ENCODE data around the gene ZNF385B. TPM values are rescaled to one million over a fixed set of nuclear protein-coding genes. Genes with fewer than 3 reads are reported as not detected.

Gene ZNF385B
- total RNA-seq, 3 donors from 2014 or later (not counting 1 experiment from before 2014, with no cell fraction given), result 0.54 TPM; not detected in 2

DNA sequence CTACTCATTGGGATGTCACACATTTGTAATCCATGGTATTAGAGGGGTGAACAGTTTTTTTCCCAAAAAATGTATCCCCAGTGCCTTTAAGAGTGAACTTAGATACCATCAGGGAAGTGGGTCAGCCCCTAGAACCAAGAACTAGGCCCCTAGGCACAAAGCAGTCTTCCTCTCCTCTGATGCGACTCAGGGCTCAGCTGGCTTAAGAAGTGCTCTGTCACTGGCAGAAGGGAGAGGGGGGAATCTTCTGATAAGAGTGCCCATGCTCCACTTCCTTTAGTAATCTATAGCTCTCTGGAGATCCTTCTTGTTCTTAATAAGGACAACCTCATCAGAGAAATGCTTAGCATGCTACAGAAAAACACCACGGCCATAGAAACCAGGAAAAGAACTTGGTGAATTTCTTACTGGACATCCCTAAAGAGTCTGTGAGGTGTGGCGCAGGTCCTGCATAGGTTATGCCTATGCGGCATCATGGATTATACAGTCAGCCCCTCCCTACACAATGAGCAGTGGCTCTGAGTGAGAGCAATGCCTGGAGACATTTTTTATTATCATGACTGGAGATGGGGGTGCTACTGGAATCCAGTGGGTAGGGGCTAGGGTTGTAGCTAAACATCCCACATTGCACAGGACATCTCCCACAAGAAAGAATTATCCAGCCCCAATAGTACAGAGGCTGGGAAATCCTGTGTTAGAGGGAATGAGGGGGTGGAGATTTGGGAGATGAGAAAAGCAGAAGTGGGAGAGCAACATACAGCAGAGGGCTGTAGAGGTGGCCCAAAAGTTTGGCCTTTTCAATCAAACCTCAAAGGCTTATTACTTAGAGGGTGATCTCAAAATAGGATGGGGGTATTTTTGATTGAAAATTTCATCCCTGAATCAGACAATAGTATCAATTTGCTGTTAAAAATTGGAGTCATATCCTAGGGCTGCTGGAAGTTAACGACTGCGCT, 21.7 kb upstream of the ZNF385B start:
- H3K27ac ChIP-seq (ENCODE audit: low read length), result no peak overlapping the region
- Mint-ChIP-seq H3K4me1 (no peaks in the 10 kb centered on the region), H3K36me3 (peaks cover 5% of the 10 kb centered on the region), H3K9me3 (peaks cover 0 to 4% of the 10 kb centered on the region in 2 donors), H3K4me3 (no peak overlapping the region), H3K27me3 (ENCODE audit: low read depth in 2 of 2) (peaks cover 0 to 3% of the 10 kb centered on the region in 2 donors), H3K27ac (no peak overlapping the region)
- H3K36me3 ChIP-seq (ENCODE audit: control insufficient read depth, insufficient read depth, low read length), result no peaks in the 10 kb centered on the region
- 91% methylated on average over 6 of the region's 6 CpGs for WGBS (ENCODE audit: insufficient coverage)
- no peaks in the 10 kb centered on the region for H3K9me3 ChIP-seq (ENCODE audit: control insufficient read depth, insufficient read depth, low read length)
- ATAC-seq (no peak), DNase-seq (no peak)
- H3K4me3 ChIP-seq (ENCODE audit: low read length), result no peak overlapping the region
- no peaks in the 10 kb centered on the region for H3K27me3 ChIP-seq (ENCODE audit: control insufficient read depth, insufficient read depth, low read length)
- TF ChIP-seq, protein P1, sequence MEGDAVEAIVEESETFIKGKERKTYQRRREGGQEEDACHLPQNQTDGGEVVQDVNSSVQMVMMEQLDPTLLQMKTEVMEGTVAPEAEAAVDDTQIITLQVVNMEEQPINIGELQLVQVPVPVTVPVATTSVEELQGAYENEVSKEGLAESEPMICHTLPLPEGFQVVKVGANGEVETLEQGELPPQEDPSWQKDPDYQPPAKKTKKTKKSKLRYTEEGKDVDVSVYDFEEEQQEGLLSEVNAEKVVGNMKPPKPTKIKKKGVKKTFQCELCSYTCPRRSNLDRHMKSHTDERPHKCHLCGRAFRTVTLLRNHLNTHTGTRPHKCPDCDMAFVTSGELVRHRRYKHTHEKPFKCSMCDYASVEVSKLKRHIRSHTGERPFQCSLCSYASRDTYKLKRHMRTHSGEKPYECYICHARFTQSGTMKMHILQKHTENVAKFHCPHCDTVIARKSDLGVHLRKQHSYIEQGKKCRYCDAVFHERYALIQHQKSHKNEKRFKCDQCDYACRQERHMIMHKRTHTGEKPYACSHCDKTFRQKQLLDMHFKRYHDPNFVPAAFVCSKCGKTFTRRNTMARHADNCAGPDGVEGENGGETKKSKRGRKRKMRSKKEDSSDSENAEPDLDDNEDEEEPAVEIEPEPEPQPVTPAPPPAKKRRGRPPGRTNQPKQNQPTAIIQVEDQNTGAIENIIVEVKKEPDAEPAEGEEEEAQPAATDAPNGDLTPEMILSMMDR (IDR thresholded peaks at IDR 0.05), result no peak
- H3K4me1 ChIP-seq (ENCODE audit: control insufficient read depth, insufficient read depth, low read length), result no peaks in the 10 kb centered on the region
- intact Hi-C loops (cut with micrococcal nuclease), result no loop called here

DNA sequence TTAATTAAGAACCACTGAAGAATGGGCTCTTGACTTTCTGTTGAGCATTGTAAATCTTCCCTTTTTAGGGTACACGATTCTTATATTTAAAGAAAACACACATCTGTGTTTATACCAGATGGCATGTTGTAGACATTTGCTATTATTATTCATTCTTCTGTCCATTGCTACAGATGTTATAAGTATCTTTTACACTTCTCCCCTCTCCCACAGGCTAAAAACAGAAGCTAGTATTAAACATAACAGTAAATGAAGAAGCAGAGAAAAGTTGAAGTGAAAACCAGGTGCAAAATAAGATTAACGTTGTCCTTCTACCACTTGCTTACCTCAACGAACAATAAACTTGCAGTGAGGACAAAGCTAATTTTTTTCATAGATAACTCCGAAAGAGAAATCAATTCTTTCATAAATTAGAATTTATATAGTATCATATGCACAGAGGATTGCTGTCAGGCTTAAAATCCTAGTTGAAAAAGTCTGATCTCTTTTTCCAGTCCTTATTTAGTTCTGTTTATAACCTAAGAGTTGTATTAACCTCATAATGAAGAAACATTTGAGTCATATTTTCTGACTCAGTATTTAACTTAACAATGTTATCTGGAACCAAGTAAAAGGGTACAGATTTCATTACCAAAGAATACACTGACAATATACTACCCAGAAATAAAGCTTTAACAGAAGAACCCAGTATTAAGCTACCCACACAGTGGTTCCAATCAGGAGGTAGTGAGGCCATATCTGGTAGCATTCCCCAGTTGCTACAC, 16.4 kb upstream of the ZNF385B start:
- ATAC-seq, result no peak
- WGBS (ENCODE audit: insufficient coverage), result no CpG with 5 or more reads among the region's 4 CpGs
- no peaks in the 10 kb centered on the region for H3K4me1 ChIP-seq (ENCODE audit: control insufficient read depth, insufficient read depth, low read length)
- H3K27me3 Mint-ChIP-seq (ENCODE audit: low read depth in 2 of 2), result peaks cover 0 to 3% of the 10 kb centered on the region in 2 donors
- H3K36me3 ChIP-seq (ENCODE audit: control insufficient read depth, insufficient read depth, low read length), result no peaks in the 10 kb centered on the region
- H3K4me3 Mint-ChIP-seq, result no peak overlapping the region
- H3K9me3 ChIP-seq (ENCODE audit: control insufficient read depth, insufficient read depth, low read length), result no peaks in the 10 kb centered on the region
- no peaks in the 10 kb centered on the region for H3K4me1 Mint-ChIP-seq
- no peak for DNase-seq
- no peak overlapping the region for H3K27ac Mint-ChIP-seq
- intact Hi-C loops (cut with micrococcal nuclease), result no loop called here
- TF ChIP-seq, protein P1 (IDR thresholded peaks at IDR 0.05), result no peak
- H3K27me3 ChIP-seq (ENCODE audit: control insufficient read depth, insufficient read depth, low read length), result no peaks in the 10 kb centered on the region
- no peak overlapping the region for H3K27ac ChIP-seq (ENCODE audit: low read length)
- H3K36me3 Mint-ChIP-seq, result no peaks in the 10 kb centered on the region
- H3K4me3 ChIP-seq (ENCODE audit: low read length), result no peak overlapping the region
- no peaks in the 10 kb centered on the region for H3K9me3 Mint-ChIP-seq

DNA sequence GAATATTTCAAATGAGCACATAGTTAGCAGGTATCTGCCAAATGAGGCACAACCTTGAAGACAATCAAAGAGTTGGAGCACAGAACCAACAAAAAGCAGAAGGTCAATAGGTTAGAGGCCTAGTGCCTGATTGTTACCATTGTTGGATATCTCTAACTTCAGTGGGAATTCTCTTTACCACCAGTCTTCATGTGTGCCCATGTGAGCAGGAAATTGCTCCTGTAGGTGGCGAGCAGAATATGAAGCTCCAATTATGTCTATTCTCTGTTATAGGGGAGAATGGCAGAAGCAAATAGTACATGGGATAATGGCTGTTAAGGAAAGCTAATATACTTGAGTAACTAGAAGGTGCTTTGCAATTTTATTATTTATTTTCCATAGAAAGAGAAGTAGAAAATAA, 14.9 kb upstream of the ZNF385B start:
- peaks cover 0 to 11% of the 10 kb centered on the region in 2 donors for H3K27me3 Mint-ChIP-seq (ENCODE audit: low read depth in 2 of 2)
- no peaks in the 10 kb centered on the region for H3K4me1 Mint-ChIP-seq
- Histone ChIP-seq H3K4me1 (ENCODE audit: control insufficient read depth, insufficient read depth, low read length) (no peaks in the 10 kb centered on the region), H3K9me3 (ENCODE audit: control insufficient read depth, insufficient read depth, low read length) (no peaks in the 10 kb centered on the region), H3K36me3 (ENCODE audit: control insufficient read depth, insufficient read depth, low read length) (no peaks in the 10 kb centered on the region), H3K27me3 (ENCODE audit: control insufficient read depth, insufficient read depth, low read length) (no peaks in the 10 kb centered on the region), H3K27ac (ENCODE audit: low read length) (no peak overlapping the region), H3K4me3 (ENCODE audit: low read length) (no peak overlapping the region)
- H3K36me3 Mint-ChIP-seq, result no peaks in the 10 kb centered on the region
- WGBS (ENCODE audit: insufficient coverage), result 87% methylated on average over 1 of the region's 1 CpG
- intact Hi-C loops (cut with micrococcal nuclease), result no loop called here
- H3K4me3 Mint-ChIP-seq, result no peak overlapping the region
- no peaks in the 10 kb centered on the region for H3K9me3 Mint-ChIP-seq
- DNase-seq (no peak), ATAC-seq (no peak)
- TF ChIP-seq, protein P1 (IDR thresholded peaks at IDR 0.05), result no peak
- no peak overlapping the region for H3K27ac Mint-ChIP-seq
